Stimulated activated CD4-positive, alpha-beta T cell treated with anti-CD3 and anti-CD28 coated beads, Interleukin-1b, Interleukin-23, amount 100 ng/mL, for 1 hour (primary cell): Measurements from ENCODE around the gene BAG3.
A peak's percentile ranks its signal among the peaks of the same experiment; 100 is the strongest.
"Not testable (repeated sequence)": the region's sequence is repeated elsewhere in the genome, so short reads cannot be mapped to it uniquely, and the experiment has no call there.

ENCODE experiments used
- DNase-seq, 2 donors: peaks; one replicate each; pipeline ENCODE4 v3.0.0-alpha.2; 2020; ENCODE audit warnings: low read depth in 2 of 2

The BAG3 gene

GRCh38 chr10:119650692-119651513 is at the start of gene BAG3:
Gene BAG3, plus strand, starts transcription at chr10:119651380. Its CDS starts 296 bp downstream, at chr10:119651676.
- DNase-seq = peak; percentile 61 to 73

- no peak for DNase-seq
Measured at GRCh38 chr10:119602241-119603095, 48.7 kb upstream of the BAG3 start.

DNA sequence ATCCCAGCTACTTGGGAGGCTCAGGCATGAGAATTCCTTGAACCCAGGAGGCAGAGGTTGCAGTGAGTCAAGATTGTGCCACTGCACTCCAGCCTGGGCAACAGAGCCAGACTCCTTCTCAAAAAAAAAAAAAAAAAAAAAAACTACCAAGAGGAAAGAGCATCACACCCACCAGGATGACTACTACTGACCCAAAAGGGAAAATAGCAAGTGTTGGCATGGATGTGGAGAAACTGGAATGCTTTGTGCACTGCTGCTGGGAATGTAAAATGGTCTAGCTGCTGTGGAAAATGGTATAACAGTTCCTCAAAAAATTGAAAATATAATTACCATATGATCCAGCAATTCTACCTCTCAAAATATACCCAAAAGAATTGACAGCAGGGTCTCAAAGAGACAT is 46.7 kb upstream of the BAG3 start:
- DNase-seq = no peak

GRCh38 chr10:119608316-119609155 is 42.6 kb upstream of the BAG3 start:
- no peak for DNase-seq

- no peak for DNase-seq
Measured at GRCh38 chr10:119609516-119609915, 41.7 kb upstream of the BAG3 start.

DNA sequence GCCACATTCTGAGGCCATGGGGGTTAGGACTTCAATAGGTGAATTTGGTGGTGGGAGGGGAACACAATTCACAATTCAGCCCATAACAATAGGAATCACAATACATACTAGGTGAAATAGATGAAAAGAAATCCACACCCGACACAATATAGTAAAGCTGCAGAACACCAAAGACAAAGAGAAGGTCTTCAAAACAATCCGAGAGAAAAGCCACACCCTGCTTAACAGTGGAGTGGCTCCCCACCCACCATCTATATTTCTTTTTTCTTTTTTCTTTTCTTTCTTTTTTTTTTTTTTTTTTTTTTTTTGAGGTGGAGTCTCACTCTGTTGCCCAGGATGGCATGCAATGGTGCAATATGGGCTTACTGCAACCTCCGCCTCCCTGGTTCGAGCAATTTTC is 39.7 kb upstream of the BAG3 start:
- DNase-seq = no peak

DNA sequence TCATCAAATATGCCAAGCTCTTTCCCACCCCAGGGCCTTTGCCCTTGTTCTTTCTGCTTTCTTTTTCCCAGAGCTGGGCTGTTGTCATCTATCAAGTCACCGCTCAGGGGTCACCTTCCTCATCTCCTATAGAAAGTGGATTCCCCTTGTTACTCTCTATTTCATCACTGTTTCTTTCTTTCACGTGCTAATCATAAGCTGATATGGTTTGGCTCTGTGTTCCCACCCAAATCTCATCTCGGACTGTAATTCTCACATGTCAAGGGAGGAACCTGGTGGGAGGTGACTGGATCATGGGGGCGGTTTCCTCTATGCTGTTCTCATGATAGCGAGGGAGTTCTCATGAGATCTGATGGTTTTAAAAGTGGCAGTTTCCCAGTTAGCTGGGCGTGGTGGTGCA is 37.4 kb upstream of the BAG3 start:
- DNase-seq = no peak

GRCh38 chr10:119614686-119615085 is 36.5 kb upstream of the BAG3 start:
- DNase-seq = no peak

DNA sequence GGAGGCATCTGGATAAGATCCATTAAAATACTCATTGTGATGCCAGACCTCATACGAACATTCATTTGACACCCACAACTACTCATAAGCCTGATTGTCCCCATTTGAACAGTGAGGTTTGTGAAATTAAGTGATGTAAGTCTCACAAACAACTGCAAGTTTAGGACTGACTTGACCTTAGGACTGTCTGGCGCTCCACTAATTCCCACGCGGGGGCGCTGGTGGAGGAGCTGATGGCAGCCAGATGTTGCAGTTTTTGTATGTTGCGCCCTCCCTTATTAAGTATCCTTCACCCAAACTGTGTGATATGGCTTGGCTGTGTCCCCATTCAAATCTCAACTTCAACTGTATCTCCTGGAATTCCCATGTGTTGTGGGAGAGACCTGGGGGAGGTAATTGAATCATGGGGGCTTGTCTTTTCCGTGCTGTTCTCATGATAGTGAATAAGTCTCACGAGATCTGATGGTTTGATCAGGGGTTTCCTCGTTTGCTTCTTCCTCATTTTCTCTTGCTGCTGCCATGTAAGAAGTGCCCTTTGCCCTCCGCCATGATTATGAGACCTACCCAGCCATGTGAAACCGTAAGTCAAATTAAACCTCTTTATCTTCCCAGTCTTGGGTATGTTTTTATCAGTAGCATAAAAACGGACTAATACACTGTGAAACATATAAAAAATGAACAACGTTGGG is 34.2 kb upstream of the BAG3 start:
- no peak for DNase-seq

GRCh38 chr10:119619215-119619614 is 32.0 kb upstream of the BAG3 start:
- DNase-seq = no peak

DNA sequence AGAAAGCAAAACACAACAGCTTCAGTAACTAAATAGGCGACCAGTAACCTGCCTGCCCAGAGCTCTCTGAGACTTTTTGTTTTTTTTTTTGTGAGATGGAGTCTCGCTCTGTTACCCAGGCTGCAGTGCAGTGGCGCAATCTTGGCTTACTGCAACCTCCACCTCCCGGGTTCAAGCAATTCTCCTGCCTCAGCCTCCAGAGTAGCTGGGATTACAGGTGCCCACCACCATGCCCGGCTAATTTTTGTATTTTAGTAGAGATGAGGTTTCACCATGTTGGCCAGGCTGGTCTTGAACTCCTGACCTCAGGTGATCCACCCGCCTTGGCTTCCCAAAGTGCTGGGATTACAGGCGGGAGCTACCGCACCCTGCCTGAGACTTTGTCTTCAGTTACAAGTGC is 31.4 kb upstream of the BAG3 start:
- not testable (repeated sequence) for DNase-seq

DNA sequence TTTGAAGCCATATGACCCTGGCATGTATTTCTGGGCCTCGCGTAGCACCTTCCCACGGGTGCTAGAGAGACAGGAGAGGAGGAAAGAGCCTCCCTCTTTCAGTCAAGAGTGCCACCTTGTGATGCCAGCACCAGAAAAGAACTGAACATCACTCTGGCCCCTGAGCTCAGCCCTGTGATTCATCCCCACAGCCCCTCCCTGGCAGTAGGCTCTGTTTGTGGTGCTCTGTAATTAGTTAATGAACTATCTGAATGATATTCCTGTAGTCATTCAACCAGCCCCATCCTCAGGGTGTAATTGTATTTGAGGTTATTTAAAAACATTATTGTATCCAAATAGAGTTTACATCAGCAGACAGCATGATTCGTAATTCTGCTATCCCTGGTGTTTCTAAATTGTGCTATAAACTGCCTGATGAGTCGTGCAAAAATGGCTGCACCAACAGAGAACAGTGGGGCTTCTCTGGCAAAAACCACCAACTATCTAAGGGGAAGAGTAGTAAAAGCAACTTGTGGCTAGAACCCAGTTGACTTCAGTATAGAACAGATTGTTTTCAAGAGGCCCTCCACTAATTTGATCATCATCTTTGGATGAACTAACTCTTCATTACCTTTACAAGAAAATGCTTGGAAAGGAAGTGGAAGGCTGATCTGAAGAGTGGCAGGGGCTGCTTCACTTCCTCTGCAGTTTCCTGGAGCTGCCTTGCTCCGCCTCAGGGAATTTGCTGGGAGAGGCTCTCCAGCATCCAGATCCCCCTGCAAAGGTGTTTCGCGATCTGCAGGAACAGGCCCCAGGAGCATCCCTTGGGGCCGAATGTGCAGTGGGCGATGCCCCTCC is 30.7 kb upstream of the BAG3 start:
- DNase-seq = no peak

GRCh38 chr10:119621078-119621384 is 30.1 kb upstream of the BAG3 start:
- no peak for DNase-seq

GRCh38 chr10:119625570-119626280 is 25.5 kb upstream of the BAG3 start:
- DNase-seq = no peak

DNA sequence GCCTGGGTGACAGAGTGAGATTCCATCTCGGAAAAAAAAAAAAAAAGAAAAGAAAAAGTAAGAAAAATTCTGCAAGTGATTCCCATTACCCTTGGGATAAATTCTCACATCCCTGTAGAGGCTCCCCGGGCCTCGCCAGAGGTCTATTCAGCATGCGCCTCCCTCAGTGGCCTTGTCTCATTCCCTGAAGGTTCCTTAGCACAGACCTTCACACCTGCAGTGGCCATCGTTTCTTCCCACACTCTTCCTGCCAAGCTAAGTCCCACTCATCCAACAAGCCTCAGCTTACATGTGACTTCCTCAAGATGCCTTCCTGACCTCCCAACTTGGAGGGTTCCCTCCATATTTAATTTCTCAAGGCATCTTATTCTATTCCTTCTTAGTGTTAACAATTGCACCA is 20.9 kb upstream of the BAG3 start:
- no peak for DNase-seq

DNA sequence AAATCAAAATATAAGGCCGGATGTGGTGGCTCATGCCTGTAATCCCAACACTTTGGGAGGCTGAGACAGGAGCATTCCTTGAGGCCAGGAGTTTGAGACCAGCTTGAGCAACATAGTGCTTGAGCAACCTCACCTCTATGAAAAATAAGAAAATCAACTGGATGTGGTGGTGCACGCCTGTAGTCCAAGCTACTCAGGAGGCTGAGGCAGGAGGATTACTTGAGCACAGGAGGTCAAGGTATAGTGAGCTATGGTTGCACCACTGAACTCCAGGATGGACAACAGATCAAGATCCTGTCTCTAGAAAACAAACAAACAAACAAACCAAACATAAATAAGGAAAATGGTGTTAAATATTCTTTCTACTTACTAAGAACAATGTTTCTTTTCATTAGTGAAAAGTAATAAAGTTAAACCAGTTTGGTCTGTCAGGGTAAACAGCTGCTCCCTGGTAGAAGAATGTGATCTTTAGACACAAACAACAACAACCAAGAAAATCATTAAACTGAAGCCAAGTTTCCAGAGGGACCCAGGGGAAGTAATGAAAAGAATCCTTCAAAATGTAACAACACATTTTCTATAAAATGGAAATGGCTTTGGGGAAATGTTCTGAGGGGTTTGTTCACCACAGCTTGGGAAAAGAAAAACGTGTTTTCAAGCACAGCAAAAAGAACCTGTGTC is 17.5 kb upstream of the BAG3 start:
- no peak for DNase-seq

DNA sequence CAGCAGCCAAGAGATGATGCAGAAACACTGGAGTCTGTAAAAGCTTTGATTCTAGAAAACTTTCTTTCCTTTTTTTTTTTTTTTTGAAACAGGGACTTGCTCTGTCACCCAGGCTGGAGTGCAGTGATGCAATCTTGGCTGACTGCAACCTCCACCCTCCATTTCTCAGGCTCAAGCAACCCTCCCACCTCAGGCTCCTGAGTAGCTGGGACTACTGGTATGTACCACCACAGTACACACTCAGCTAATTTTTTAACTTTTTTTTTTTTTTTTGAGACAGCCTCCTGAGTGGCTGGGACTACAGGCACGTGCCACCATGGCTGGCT is 17.0 kb upstream of the BAG3 start:
- no peak for DNase-seq

DNA sequence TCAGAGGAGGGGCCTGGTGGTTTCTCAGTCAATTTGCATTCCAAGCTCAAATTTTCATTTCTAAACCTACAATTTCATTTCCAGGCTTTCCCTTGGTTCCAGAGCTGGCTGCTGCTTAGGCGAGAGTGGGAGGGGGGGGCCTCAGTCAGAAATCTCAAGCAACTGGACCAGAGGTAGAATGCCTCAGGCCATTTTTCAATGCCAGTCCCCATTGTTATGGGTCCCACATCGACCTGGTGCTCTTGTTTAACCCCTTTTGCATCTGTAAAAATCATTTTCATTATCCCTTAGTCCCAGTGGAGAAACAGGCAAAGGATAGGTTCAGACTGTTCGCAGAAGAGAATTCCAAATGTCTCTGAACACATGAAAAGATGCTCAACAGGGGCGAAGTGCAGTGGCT is 13.5 kb upstream of the BAG3 start:
- no peak for DNase-seq

DNA sequence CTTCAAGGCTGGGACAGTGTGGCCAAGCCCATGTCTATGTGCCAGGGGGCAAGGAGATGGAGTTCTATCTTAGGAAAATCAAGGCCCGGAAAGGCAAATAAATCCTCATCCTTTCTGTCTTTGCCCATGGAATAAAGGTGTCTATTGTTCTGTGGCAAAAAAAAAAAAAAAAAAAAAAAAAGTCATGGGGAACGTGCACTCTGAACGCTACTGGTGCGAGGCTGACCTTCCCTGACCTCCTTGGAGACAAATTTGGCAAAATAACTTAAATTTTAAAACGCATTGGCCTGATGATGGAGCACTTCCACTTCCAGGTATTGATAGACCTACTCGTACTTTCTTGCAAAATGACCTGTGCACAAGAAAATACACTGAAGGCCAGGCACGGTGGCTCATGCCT is 12.2 kb upstream of the BAG3 start:
- no peak for DNase-seq

DNA sequence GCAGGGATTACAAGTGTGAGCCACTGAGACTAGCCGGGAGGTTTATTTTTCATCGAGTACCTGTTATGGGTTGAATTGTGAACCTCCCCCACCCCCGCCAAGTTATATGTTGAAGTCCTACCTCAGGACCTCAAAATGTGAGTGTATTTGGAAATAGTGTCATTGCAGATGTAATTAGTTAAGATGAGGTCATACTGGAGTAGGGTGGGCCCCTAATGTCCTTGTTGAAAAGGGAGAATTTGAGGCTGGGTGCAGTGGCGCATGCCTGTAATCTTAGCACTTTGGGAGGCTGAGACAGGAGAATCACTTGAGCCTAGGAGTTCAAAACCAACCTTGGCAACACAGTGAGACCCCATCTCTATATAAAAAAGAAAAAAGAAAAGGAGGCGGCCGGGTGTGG is 10.8 kb upstream of the BAG3 start:
- no peak for DNase-seq
